Mucosa of rectum (tissue), 2 donors: Measurements from ENCODE around the gene LPO.

Source experiments
- H3K27ac ChIP-seq, 2 donors: one replicate each; pipeline ENCODE4 v1.7.0; 2013; ENCODE audit warnings: inconsistent platforms in 2 of 2, low read depth in 2 of 2, low read length in 2 of 2
- H3K27me3 ChIP-seq, 2 donors: one replicate each; pipeline ENCODE4 v1.7.0; 2013; ENCODE audit warnings: low read length in 2 of 2; ENCODE audit not compliant: control insufficient read depth in 2 of 2, insufficient read depth in 2 of 2
- H3K36me3 ChIP-seq, 2 donors: one replicate each; pipeline ENCODE4 v1.7.0; 2013; ENCODE audit warnings: low read length in 2 of 2; ENCODE audit not compliant: control insufficient read depth in 2 of 2, insufficient read depth in 2 of 2
- H3K4me1 ChIP-seq, 2 donors: one replicate each; pipeline ENCODE4 v1.7.0; 2013; ENCODE audit warnings: low read length in 2 of 2, mild to moderate bottlenecking in 1 of 2; ENCODE audit not compliant: control insufficient read depth in 2 of 2, insufficient read depth in 2 of 2
- H3K4me3 ChIP-seq, 2 donors: one replicate each; pipeline ENCODE4 v1.7.0; 2013; ENCODE audit warnings: low read length in 2 of 2
- H3K9ac ChIP-seq, 2 donors: one replicate each; pipeline ENCODE4 v1.7.0; 2013; ENCODE audit warnings: low read length in 2 of 2, low read depth in 1 of 2, mild to moderate bottlenecking in 1 of 2
- H3K9me3 ChIP-seq, 2 donors: one replicate each; pipeline ENCODE4 v1.7.0; 2013; ENCODE audit warnings: low read length in 2 of 2; ENCODE audit not compliant: control insufficient read depth in 2 of 2
- donor health status: healthy.
- donor health status: Normal muscosa, but diverticular disease.

LPO gene

GRCh38 chr17:58268326-58268725 is 29.9 kb downstream of the LPO start:
- Histone ChIP-seq H3K4me3 (no peak overlapping the region), H3K9me3 (no peaks in the 10 kb centered on the region), H3K4me1 (no peaks in the 10 kb centered on the region), H3K27me3 (peaks cover 5 to 7% of the 10 kb centered on the region in 2 donors), H3K36me3 (no peaks in the 10 kb centered on the region), H3K9ac (no peak overlapping the region), H3K27ac (no peak overlapping the region)

- Histone ChIP-seq H3K36me3 (no peaks in the 10 kb centered on the region), H3K4me1 (no peaks in the 10 kb centered on the region), H3K27ac (no peak overlapping the region), H3K9ac (no peak overlapping the region), H3K4me3 (no peak overlapping the region), H3K9me3 (no peaks in the 10 kb centered on the region), H3K27me3 (peaks cover under 1 to 2% of the 10 kb centered on the region in 2 donors)
These were observed 30.6 kb downstream of the LPO start for GRCh38 chr17:58268774-58269556.

- Histone ChIP-seq H3K27me3 (no peaks in the 10 kb centered on the region), H3K27ac (no peak overlapping the region), H3K4me3 (no peak overlapping the region), H3K36me3 (no peaks in the 10 kb centered on the region), H3K9ac (no peak overlapping the region), H3K9me3 (no peaks in the 10 kb centered on the region), H3K4me1 (no peaks in the 10 kb centered on the region)
These were observed 31.3 kb downstream of the LPO start for GRCh38 chr17:58269557-58270291.

- Histone ChIP-seq H3K4me3 (no peak overlapping the region), H3K36me3 (no peaks in the 10 kb centered on the region), H3K27ac (no peak overlapping the region), H3K27me3 (no peaks in the 10 kb centered on the region), H3K9ac (no peak overlapping the region), H3K4me1 (no peaks in the 10 kb centered on the region), H3K9me3 (no peaks in the 10 kb centered on the region)
These were observed 32.3 kb downstream of the LPO start for GRCh38 chr17:58270476-58271215.

GRCh38 chr17:58271216-58271931 is 33.0 kb downstream of the LPO start:
- Histone ChIP-seq H3K9ac (no peak overlapping the region), H3K27me3 (no peaks in the 10 kb centered on the region), H3K4me1 (no peaks in the 10 kb centered on the region), H3K9me3 (no peaks in the 10 kb centered on the region), H3K36me3 (no peaks in the 10 kb centered on the region), H3K4me3 (no peak overlapping the region), H3K27ac (no peak overlapping the region)

GRCh38 chr17:58272367-58273280 is 34.2 kb downstream of the LPO start:
- H3K27me3 ChIP-seq: no peaks in the 10 kb centered on the region
- no peaks in the 10 kb centered on the region for H3K4me1 ChIP-seq
- no peak overlapping the region for H3K27ac ChIP-seq
- no peak overlapping the region for H3K9ac ChIP-seq
- no peak overlapping the region for H3K4me3 ChIP-seq
- no peaks in the 10 kb centered on the region for H3K36me3 ChIP-seq
- H3K9me3 ChIP-seq: no peaks in the 10 kb centered on the region

GRCh38 chr17:58273453-58274104 is 35.2 kb downstream of the LPO start:
- H3K27ac ChIP-seq: no peak overlapping the region
- H3K4me1 ChIP-seq: no peaks in the 10 kb centered on the region
- no peaks in the 10 kb centered on the region for H3K36me3 ChIP-seq
- no peak overlapping the region for H3K9ac ChIP-seq
- no peaks in the 10 kb centered on the region for H3K9me3 ChIP-seq
- H3K27me3 ChIP-seq: peaks cover 0 to 4% of the 10 kb centered on the region in 2 donors
- no peak overlapping the region for H3K4me3 ChIP-seq

GRCh38 chr17:58275417-58275816 is 37.0 kb downstream of the LPO start:
- Histone ChIP-seq H3K27ac (no peak overlapping the region), H3K27me3 (peaks cover 0 to 14% of the 10 kb centered on the region in 2 donors), H3K36me3 (no peaks in the 10 kb centered on the region), H3K9ac (no peak overlapping the region), H3K9me3 (no peaks in the 10 kb centered on the region), H3K4me1 (no peaks in the 10 kb centered on the region), H3K4me3 (no peak overlapping the region)

- no peaks in the 10 kb centered on the region for H3K9me3 ChIP-seq
- H3K36me3 ChIP-seq: no peaks in the 10 kb centered on the region
- H3K27ac ChIP-seq: no peak overlapping the region
- H3K9ac ChIP-seq: no peak overlapping the region
- peaks cover 0 to 14% of the 10 kb centered on the region in 2 donors for H3K27me3 ChIP-seq
- H3K4me1 ChIP-seq: no peaks in the 10 kb centered on the region
- H3K4me3 ChIP-seq: no peak overlapping the region
These were observed 38.0 kb downstream of the LPO start for GRCh38 chr17:58276423-58276822.
